RWPE2 (cell line): Measurements from ENCODE around the gene SEMA4C.

Experiments
- ATAC-seq: fragments of 200-7000 bp; cut with Tn5 transposase; 3 replicates; pipeline ENCODE4 v1.9.1; 2021; ENCODE audit warnings: low read depth
- DNase-seq: peaks from one replicate; pipeline ENCODE4 v3.0.0-alpha.2; 2020; ENCODE audit warnings: low spot score
- H3K27ac ChIP-seq: fragments of 450-650 bp; 2 replicates; pipeline ENCODE4 v1.5.1; 2017; ENCODE audit warnings: mild to moderate bottlenecking; ENCODE audit not compliant: poor library complexity, severe bottlenecking
- H3K27me3 ChIP-seq: fragments of 250-450 bp; sonication (Bioruptor Pico); 2 replicates; pipeline ENCODE4 v1.5.1; 2021; ENCODE audit warnings: mild to moderate bottlenecking, moderate library complexity; ENCODE audit not compliant: insufficient read depth, poor library complexity, severe bottlenecking
- H3K36me3 ChIP-seq: fragments of 250-450 bp; sonication (Bioruptor Pico); 2 replicates; pipeline ENCODE4 v1.5.1; 2020; ENCODE audit warnings: low read depth, mild to moderate bottlenecking, moderate library complexity
- H3K4me1 ChIP-seq: fragments of 250-450 bp; sonication (Bioruptor Pico); 2 replicates; pipeline ENCODE4 v1.5.1; 2021; ENCODE audit warnings: mild to moderate bottlenecking, moderate library complexity; ENCODE audit not compliant: insufficient read depth, poor library complexity, severe bottlenecking
- H3K4me3 ChIP-seq: fragments of 250-450 bp; sonication (Bioruptor Pico); 2 replicates; pipeline ENCODE4 v1.5.1; 2021; ENCODE audit warnings: mild to moderate bottlenecking, moderate library complexity; ENCODE audit not compliant: severe bottlenecking
- H3K9me3 ChIP-seq: fragments of 250-450 bp; sonication (Bioruptor Pico); 2 replicates; pipeline ENCODE4 v1.5.1; 2021; ENCODE audit warnings: mild to moderate bottlenecking, moderate library complexity; ENCODE audit not compliant: severe bottlenecking
- TF ChIP-seq, protein P1 (sequence below): fragments of 450-650 bp; IDR thresholded peaks from one replicate; pipeline ENCODE4 v1.5.1; 2017; ENCODE audit warnings: mild to moderate bottlenecking, moderate library complexity; ENCODE audit not compliant: poor library complexity, severe bottlenecking

The SEMA4C gene

DNA sequence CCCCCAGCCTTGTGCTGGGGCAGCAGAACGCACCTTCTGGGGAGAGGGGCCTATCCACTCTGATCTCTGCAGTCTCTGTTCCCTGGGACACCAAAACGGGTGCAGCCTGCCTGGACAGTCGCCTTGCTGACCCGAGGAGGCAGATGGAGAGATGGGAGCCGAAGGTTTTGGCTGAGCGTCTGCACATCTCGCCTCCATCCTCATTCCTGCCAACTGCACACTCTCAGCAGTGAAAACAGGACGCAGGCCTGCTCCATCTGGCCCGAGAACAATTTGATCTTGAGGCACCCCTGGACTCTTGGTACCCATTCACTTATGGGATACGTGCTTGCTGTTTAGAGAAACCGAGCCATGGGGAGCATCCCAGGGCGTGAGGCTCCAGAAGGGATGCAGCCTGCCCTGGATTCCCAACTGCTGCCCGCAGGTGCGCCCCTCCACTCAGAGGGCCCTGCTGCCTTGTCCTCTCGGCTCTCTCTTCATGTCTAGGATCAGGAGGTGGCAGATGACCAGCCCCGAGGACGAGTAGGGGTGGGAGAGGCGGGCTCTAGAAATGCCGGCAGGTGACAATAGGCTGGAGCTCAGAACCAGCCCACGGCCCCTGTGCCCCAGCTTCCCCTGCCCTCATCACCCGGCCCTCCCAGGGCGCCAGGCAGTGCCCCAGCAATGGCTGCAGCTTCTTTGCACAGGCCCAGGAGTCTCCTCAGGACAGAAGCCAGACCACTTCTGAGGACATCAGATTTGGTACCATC, 9.1 kb upstream of the SEMA4C start:
- H3K27me3 ChIP-seq: no peaks in the 10 kb centered on the region
- H3K27ac ChIP-seq: no peak overlapping the region
- ATAC-seq (no peak), DNase-seq (no peak)
- no peak overlapping the region for H3K4me3 ChIP-seq
- no peaks in the 10 kb centered on the region for H3K9me3 ChIP-seq
- TF ChIP-seq, protein P1, sequence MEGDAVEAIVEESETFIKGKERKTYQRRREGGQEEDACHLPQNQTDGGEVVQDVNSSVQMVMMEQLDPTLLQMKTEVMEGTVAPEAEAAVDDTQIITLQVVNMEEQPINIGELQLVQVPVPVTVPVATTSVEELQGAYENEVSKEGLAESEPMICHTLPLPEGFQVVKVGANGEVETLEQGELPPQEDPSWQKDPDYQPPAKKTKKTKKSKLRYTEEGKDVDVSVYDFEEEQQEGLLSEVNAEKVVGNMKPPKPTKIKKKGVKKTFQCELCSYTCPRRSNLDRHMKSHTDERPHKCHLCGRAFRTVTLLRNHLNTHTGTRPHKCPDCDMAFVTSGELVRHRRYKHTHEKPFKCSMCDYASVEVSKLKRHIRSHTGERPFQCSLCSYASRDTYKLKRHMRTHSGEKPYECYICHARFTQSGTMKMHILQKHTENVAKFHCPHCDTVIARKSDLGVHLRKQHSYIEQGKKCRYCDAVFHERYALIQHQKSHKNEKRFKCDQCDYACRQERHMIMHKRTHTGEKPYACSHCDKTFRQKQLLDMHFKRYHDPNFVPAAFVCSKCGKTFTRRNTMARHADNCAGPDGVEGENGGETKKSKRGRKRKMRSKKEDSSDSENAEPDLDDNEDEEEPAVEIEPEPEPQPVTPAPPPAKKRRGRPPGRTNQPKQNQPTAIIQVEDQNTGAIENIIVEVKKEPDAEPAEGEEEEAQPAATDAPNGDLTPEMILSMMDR: no peak
- peaks cover 16% of the 10 kb centered on the region for H3K4me1 ChIP-seq
- H3K36me3 ChIP-seq: no peaks in the 10 kb centered on the region

DNA sequence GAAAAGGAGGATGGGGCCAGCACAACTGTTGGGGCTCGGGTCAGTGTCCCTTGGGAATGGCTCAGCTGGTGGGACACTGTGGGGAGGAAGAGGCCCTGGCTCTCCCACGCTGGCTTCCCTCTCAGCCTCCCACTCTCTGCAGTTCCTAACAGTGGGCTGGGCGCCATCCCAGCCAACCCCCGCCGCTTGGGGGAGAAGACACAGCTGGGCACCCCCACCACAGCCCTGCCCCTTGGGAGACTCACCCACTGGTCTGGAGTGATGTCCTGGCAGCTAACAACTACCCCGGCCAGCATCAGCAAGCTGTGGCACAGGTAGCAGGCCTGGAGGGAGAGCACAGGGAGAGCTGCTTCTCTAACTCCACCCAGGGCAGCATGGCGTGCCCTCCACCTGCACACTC, 8.3 kb upstream of the SEMA4C start:
- ATAC-seq: no peak
- H3K4me3 ChIP-seq: no peak overlapping the region
- no peaks in the 10 kb centered on the region for H3K27me3 ChIP-seq
- H3K9me3 ChIP-seq: no peaks in the 10 kb centered on the region
- H3K4me1 ChIP-seq: peaks cover 22% of the 10 kb centered on the region
- H3K27ac ChIP-seq: no peak overlapping the region
- no peaks in the 10 kb centered on the region for H3K36me3 ChIP-seq
- no peak for DNase-seq
- TF ChIP-seq, protein P1: no peak

DNA sequence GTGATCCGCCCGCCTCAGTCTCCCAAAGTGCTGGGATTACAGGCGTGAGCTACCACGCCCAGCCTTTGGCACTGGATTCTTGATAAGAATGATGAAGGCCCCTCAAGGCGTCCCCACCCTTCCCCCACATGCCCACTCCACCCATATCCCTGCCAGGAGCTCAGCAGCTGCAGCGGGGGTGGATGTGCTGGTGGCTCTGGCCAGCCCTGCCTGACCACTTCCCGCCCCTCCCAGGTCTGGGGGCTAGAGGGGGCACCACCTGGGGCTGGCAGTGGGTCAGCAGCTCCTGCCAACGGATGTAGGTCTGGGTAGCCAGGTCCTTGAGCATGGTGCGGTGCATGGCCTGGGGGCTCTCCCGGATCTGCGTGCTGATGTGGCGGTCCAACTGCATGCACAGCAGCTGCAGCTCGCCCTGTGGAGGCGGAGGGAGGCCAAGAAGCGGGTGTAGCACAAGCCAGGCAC, 7.8 kb upstream of the SEMA4C start:
- Histone ChIP-seq H3K36me3 (no peaks in the 10 kb centered on the region), H3K9me3 (no peaks in the 10 kb centered on the region), H3K27ac (no peak overlapping the region), H3K4me3 (no peak overlapping the region), H3K4me1 (peaks cover 23% of the 10 kb centered on the region), H3K27me3 (no peaks in the 10 kb centered on the region)
- ATAC-seq: no peak
- TF ChIP-seq, protein P1: no peak
- DNase-seq: no peak

DNA sequence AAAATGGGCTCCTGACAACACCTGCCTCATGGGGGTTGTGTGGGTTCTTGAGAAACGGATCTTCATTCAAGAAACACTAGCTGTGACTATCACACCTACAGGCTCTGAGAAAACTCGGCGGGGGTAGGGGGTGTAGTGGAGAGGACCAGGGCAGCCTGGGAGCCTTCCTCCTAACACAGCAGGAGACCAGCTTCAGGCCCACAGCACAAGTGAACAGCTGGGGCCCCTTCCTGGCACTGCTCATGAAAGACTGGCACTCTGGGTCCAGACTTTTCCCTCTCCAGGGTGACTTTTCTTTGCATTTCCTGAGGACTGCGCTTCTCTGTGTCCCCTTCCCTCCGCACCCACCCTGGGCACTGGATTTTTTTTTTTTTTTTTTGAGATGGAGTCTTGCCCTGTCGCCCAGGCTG, 7.2 kb upstream of the SEMA4C start:
- TF ChIP-seq, protein P1: no peak
- H3K27me3 ChIP-seq: no peaks in the 10 kb centered on the region
- no peak overlapping the region for H3K27ac ChIP-seq
- H3K4me3 ChIP-seq: no peak overlapping the region
- ATAC-seq (no peak), DNase-seq (no peak)
- H3K36me3 ChIP-seq: no peaks in the 10 kb centered on the region
- H3K4me1 ChIP-seq: peaks cover 18% of the 10 kb centered on the region
- no peaks in the 10 kb centered on the region for H3K9me3 ChIP-seq
